GM04504 (cell line): Measurements from ENCODE around the gene CCNL1.

Source experiments
- DNase-seq: peaks from one replicate; pipeline ENCODE4 v3.0.0-alpha.2; 2012; ENCODE audit warnings: low read depth

CCNL1 gene

DNA sequence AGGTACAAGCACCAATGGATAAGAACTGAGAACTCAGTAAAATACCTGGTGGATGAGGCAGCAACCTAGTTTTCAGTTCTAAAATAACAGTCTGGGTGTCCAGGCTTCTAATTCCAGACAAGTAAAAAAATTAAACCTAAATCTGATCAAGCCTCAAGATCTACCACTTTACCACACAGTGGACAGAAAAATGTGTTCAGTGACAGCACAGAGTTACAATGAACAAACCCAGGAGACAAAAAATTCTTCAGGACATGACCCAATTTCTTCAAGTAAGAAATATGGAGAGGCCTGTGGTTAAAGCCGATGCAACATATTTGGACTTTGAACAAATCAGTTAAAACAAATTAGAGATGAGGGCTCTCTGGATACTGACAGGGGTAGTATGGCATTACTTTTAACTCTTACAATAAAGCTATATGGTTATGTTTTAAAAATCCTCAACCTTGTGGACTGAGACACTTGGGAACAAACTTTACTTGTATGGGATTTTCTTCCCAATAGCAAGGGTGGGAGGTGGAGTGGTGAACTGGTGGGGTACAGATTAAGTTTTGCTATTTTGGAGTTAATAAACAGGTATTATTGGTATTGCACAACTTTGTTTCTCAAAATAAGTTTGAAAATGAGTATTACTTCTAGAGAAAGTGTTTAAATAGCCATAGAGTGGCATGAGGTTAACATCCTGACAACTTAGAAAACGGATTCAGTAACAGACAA is 14.2 kb downstream of the CCNL1 start:
- DNase-seq = no peak

DNA sequence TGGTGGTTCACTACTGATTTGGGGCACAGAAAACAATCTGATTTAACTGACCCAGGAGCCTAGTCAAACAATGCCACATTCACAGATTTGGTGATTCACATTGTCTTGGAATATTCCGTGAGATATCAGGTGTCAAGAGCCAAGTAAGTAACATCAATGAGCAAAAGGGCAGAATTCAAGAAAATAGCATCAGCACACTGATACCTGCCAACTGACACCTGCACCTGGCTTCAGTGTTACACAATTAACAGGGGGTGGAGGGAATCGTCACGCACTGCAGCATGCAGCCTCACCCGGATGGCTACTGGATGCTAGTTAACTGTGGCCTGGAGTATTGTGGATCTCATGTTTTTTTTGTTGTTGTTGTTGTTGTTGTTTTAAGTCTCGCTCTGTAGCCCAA is 17.6 kb downstream of the CCNL1 start:
- no peak for DNase-seq

DNA sequence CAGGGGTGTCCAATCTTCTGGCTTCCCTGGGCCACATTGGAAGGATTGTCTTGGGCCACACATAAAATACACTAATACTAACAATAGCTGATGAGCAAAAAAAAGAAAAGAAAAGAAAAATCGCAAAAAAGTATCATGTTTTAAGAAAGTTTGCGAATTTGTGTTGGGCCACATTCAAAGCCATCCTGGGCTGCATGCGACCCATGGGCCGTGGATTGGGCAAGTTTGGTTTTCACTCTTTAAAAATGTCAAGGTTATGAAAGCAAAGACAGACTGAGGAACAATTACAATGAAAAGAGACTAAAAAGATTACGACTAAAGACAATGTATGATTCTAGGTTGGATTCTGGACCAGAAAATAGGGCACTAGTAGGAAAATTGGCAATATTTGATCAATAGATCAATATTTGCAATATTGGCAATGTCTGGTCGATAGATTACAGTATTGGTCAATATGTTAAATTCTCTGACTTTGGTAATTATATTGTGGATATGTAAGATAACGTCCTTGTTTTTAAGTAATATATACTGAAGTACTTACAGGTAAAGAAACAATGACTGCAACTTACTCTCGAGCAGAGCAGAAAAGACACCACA is 19.9 kb downstream of the CCNL1 start:
- no peak for DNase-seq

DNA sequence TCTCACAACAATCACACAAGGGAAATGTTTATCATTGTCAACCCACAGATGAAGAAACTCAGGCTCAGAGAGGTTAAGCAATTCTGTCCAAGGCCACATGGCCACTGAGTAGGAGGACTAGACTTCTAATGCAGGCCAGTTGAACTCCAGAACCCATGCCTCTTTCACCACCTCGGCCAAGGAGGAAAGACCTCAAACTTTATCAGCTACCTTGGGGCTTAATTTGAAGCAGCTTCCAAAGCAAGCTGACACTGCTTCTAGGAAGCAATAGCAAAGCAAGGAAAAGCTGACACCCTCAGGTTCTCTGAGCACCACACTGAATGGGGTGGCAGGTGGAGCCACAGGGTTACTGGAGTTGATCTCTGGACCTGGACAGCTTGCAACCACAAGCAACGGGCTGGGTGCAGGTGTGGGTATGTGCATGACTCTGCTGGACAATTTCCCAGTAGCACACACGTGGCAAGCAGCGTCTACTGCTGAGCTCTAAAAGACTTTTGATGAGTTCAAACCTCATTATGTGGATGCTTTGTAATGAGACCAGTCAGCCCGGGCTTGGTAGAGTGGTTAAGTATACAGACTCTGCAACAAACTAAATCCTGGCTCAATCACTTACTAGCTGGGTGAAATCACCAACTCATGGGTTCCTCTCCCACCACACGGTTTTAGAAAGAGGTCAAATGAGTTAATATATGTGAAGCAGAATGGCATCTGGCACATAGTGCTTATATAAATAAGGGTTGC is 23.1 kb downstream of the CCNL1 start:
- DNase-seq = no peak

DNA sequence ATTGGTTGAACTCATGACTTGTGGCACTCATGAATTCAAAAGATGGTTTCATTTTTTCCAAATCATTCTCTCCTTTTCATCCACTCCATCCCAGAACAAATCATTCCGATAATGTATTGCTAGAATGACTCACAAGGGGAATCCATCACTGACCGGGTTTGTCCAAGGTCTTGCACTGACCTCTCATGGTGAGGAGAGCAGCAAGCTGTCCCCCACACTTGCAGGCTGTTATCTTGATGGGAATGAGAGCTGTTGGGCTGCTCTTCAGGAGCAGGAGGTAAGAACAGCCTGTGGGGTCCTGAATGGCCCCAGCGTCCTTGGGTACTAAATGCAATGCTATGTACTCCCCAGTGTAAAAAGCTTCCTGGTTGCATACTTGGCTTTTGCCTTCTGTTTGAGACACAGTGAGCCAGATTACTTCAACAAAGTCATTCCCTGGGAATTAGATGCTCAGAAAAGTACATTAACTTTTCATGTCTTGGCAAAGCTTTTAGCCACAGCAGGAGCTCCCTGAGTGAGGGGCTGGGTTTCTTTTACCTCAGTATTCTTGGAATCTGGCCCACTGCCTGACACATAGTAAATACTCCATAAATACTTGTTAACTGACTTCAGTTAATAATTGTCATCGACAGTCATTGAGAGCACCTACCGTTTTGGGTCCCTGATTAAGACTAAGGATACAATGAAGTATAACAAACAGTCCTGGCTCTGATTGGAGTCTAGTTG is 24.1 kb downstream of the CCNL1 start:
- no peak for DNase-seq

DNA sequence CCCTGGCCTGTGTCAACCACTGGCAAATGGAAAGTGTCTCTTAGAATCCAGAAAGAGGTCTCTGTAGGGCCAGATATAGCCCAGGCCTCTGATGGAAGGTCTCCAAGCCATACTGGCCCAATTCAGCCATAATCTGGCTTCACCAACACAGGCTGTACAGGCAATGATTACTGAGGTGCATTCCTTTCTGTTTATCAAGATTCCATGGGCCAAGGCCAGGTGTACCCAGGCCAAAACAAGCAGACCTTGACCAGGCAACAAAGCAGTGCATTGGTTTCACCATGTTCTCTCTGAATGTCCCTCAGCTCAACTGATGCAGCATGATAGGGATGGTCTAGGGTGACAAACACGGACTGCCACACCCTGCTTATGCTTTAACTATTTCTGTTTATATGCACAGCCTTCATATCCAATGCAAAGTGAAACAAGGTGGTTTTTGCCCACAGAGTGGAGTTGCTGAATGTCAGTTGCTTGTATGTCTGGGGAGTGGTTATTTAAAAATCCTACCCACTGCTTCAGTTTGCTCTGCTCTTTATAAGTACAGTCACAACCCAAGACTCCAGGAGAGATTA is 25.2 kb downstream of the CCNL1 start:
- DNase-seq = no peak

DNA sequence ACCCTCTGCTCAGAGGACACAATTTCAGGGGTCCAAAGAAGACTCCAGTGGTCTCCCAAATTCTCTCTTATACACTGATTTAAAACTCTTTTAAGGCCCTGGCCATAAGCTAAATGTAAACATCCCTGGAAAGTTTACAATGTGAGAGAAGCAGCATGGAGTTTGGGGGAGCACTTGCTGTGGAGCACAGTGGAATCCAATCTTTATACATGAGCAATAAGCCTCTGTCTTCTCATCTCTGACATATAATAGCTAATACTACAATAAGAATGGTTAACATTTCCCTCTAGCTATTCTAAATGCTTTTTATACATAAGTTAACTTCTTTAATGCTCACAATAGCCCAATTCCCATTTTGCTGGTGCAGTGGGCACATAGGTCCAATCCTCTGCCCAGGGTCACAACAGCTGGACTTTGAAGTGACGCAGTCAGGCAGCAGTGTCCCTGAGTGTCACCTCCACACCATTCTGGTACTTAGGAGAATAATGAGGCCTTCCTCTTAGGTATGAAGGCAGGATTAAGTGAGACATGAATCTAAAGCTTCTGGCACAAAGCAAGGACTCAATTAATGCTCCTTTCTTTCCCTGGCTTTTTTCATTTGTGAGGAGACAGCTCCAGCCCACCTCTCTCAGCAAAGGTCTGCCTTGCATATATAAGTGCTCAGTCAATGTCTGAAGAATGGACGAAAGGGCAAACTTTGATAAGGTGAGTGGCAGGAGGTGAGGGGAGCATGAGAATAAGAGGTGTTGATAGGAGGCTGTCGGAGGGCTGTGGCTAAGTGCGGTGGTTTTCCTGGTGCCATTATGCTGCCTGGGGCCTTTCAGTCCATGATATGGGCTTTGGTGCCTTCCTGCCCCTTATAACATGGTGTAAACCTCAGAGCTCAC is 26.3 kb downstream of the CCNL1 start:
- no peak for DNase-seq

DNA sequence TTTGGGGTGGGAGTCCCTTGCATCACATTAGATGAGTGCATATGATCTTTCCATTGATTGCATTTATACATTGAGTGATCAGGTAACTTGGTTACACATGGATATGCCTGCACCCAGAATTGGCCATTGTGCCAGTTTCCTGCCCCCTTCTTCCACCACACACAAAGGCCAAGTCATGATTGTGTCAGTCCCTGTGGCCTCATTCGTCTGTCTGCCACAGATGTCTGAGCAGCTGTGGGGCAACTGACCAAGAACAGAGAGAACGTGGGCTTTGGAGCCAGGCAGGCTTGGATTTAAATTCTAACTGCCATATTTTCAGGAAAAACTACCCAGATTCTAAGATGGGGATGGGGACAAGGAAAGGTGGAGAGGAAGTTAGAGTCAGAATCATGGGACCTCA is 27.0 kb downstream of the CCNL1 start:
- DNase-seq = no peak

DNA sequence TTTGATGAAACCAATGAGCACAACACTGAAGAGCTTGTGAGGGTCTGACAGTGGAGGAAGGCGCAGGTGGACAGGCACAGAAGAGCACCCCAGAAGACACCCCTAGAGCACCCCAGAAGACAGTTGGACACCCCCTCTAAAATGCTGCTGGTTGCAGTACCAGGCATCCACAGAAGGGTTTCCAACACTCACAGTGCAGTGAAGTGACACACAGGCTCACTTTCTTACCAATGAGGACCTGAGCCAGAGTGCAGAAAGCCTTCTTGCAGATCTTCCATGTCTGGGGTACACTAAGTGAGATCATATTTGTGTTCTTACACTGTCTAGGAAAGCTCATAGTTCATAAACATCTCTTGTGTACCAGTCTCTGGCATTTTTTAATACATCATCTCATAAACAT is 27.6 kb downstream of the CCNL1 start:
- DNase-seq = no peak

DNA sequence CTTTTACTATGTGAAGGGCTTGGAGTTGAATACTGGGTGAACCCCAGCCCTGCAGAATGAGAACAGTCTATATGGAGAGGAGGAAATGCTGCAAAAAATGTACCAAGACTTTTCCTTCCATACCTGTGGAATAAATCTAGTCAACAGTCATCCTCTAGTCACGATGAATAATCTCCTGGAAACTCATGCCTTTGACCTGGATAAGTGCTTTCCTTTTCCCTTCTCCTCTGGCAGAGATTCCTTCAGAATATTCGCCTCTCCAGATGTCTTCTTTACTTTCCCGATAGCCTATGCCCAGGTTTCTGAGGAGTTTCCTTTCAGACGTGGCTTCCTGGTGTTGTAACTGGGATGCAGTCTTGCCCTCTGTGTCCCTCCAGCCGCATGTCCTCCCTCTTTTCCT is 28.1 kb downstream of the CCNL1 start:
- no peak for DNase-seq

DNA sequence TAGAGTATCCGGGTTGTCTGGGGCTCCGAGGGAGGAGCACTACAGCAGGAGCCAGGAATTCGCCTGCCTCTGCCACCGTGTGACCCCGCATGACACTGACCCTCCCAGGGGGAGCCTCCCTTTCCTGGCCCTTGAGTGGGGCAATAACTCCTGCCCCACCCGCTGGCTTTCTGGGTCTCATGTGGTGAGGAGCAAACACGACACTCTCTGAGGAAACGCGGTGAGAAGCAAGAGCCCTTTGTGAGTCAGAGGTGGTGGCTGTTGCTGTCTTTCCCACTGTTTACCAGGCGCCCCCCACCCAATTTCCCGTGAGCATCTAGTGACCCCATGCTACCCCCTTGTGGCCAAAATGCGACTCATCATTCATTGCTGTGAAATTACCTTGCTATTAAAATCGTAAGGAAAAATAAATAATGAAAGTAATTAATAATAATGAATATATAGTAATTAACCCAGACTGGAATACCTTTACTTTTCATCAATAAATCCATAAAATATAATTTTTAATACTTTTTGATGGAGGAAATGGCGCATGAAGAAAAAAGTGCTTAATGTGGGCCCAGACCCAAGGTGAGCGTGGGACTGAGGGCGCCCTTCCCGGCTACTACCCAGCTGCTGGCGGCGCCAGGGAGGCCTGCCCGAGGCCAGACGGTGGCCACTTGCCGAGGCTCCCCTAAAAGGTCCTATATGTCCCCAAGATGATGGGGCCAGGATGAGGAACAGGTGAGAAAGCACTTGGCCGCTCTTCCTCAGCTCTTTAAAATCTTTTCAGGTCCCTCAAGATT is 29.3 kb downstream of the CCNL1 start:
- DNase-seq = peak; percentile 48

DNA sequence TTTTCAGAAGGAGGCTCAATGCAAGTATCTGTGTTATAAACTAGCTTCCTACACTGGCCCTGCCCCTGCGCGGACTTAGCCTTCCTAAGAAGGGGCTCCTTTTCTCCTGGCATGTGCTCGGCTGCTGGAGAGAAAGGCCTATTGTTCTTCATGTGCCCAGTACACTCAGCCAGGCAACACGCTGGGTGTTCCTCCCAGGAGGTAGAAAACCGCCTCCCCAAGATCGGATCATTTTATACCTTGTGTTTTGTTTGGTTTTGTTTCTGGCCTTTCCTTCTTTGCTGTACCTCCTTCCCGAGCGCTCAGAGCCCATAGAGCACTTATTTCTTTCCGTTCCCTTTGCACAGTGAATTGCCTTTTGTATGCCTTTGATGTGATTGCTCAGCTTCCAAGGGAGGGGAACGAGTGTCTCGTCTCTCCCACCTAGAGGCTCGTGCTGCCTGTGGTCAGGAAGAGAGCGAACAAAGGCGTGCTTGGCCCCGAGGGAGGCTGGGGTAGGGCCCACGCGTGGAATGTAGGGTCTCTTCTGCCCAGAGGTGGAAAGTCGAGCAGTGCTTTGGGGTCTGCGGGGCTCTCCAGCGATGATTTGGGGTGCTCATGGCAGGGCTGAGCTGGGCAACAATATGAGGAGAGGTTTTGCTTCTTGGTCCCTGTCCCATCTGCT is 30.0 kb downstream of the CCNL1 start:
- DNase-seq = no peak

DNA sequence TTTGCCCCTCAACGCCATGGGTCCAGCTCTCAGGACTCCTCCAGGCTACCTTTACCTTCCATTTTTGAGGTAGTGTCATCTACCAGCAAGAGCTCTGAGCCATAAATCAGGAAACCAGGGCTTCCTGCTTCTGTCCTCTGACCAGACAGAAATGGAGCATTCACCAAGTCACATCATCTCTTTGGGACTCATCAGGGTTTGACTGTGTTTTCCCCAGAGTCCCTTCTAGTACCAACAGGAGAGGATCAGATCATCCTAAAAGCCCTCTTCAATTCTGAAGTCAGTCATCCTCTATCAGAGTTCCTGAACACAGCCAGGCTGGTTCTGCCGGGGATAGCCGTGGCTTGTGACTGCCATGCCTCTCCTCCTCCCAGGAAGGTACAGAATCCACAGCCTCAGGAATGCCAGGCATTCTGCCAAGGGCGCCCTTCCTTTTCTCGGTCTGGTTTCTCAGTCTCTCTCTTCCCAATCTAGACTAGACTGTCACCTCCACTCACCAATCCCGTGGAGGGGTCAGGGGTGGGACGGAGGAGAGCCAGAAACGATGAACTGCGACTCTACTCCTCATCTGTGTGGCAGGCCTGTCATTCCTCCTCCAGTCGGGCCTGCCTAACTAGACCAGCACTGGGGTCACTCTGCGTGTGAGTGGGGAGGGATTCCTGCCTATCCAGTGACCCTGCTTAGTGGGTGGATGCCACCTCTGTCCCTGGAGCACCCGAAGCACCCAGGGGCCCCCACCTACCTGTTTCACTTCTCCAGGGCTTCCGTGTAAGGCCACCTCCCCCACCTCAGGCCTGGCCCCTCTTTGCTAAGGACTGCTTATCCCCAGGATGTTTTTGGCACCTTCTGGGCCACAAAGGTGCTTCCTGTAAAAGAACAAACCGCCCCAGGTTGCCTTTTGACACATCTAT is 30.9 kb downstream of the CCNL1 start:
- no peak for DNase-seq

DNA sequence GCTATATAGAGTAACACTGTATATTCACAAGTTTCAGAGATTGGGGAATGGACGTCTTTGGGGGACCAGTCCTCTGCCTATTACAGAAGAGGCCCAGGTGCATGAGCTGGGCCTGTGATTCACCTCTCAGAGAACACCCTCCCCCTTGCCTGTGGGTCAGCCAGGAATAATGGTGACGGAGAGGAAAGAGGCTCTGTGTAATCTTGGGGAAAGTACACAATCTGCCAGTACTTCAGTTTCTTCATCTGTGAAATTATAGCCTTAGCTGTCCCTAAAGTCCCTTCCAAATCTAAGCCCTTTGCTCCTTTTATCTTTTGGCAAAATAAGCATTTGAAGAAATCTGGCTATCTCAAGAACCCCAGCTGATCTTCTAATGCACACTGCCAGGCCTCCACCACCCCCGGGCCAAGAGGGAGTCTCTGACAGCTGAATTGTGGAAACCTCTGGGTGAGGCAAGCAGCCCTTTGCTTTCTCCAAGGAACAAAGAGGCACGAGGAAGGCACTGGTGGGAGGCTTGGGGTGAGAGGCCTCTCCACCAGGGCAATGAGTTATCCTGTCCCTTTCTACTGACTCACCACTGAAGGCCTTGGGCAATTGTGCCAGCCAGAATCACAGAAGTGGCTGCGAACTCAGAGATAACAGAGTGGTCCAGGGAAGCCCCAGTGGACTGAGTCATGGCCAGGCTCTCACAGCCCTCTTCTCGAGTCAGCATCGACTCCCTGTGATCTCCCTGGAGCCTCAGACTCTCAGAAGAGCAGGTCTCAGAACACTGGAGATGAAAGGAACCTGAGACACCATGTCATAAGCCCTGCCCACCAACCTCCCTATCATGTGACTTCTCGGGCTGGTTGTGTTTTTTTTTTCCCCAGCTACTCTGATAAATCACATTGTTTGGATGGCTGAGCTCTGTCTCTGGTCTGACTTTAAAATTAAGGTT is 31.8 kb downstream of the CCNL1 start:
- DNase-seq = no peak

DNA sequence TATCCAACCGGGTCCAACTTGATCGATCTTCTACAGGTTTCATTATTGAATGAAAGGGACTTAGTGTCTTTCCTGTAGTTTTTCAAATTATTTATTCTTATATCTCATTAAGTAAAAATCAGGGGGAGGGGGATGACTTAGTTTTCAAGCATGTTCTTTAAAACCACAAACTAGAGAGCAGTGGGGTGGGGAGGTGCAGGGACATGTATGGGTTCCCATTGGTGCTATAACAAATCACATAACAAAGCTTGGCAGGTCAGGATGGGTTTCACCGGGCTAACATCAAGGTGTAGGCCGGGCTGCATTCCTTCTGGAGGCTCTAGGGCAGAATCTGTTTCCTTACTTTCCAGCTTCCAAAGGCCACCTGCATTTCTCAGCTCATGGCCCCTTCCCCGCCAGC is 32.7 kb downstream of the CCNL1 start:
- no peak for DNase-seq

DNA sequence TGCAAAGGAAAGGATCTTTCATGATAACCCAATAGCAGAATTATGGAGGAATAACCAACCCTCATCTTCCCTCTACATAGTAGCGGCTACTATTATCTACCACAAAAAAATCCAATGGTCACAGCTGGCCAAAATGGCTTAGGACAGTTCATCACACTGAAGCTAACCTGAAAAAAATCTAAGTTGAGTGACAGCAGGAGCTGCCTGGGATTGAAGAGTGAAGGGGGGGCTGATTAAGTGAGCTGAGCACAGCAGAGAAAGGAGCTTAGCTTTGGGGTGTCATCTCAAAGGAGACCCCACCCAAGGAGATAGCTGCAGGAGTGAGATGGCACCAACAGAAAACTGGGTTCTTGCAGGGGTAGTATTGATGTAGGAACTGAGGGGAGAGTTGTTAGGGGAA is 33.6 kb downstream of the CCNL1 start:
- DNase-seq = no peak

DNA sequence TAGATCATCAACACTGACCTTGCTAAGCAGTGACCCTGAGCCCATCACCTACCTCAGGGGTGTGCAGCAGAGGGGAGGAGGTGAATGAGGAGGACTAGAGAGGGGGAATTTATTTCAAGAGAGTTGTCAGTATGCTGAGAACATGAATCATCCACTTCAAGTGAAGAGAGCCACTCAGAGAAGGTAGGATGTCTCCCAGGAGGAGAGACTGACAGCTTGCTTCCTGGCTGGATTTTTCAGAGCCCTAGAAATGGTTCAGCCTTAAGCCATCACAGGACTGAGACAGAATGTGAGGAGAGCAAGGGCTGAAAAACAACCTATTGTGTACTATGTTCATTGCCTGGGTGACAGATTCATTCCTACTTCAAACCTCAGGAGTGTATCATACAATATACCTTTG is 34.8 kb downstream of the CCNL1 start:
- no peak for DNase-seq

DNA sequence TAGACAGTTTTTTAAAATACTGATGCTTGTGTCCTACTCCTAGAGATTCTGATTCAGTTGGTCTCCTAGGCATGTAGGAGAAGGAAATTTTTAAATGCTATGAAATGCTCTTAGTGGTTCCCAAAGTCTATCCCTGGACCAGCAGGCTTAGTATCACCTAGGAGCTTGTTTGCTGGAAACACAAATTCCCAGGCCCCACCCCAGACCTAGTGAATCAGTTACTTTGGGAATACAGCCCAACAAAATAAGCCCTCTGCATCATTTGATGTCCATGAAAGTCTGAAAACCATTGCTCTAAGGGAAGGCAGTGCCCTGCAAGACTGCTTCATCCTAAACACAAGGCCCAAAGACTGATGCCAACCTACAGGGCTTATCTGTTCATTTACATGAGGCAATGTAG is 36.3 kb downstream of the CCNL1 start:
- DNase-seq = no peak
